GM18870 (cell line): ENCODE results near the gene OR52E4.
A peak's percentile ranks its signal among the peaks of the same experiment; 100 is the strongest.

Experiments
- ATAC-seq: cut with Tn5 transposase; IDR thresholded peaks from one replicate; pipeline ENCODE4 v1.9.1; 2021; ENCODE audit warnings: moderate library complexity; ENCODE audit not compliant: unreplicated experiment

Gene OR52E4

DNA sequence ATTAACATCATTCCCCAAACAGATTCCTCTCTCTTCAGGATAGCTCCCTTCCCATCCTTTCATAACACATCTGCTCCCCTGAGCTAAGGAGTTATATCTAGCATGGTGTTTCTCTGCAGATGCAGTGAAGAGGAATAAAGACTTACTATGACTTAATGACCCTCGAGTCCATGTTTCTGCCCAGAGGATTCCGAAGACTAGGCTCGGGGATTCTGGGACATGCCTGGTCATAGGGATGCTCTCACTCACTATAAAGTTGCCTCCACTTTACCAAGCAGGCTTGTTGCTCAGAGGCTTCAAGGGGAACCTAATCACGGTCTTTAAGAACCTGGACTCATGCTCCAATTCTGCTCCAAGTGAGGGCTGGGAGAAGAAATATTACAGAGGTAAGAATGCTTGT, at the start of gene OR52E4:
TSS of gene OR52E4 (plus strand) at position 301 of the 400 bp plus-strand sequence. CDS start 3,664 bp downstream, outside the sequence.
- ATAC-seq: no peak

GRCh38 chr11:5831196-5831829, 49.1 kb upstream of the OR52E4 start:
- ATAC-seq: no peak

- ATAC-seq: no peak
Observed at GRCh38 chr11:5833446-5833845, 47.0 kb upstream of the OR52E4 start.

- no peak for ATAC-seq
Observed at GRCh38 chr11:5837695-5838094, 42.7 kb upstream of the OR52E4 start.

DNA sequence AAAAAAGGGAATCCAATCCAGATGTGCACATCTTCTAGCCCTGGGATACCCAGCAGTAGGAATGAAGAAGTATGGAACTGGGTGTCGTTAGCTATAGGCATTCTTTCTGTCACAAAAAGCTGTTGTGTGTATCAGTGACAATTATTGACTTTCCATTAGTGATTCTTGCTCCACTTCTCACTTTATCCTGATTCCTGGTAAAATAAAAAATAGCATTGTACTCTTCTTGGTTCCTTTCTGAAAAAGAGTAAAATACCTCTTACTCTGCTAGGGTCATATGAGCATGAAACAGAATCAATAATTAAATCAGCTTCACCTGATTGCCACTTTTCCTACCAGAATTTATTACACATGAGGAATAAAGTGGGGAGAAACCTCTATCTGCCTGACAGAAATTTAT, 38.6 kb upstream of the OR52E4 start, which contains the start of gene OR52E6:
TSS of gene OR52E6 (minus strand) at position 101 of the 400 bp plus-strand sequence. CDS start at position 101, 0 bp downstream.
- no peak for ATAC-seq

- ATAC-seq: no peak
Observed at GRCh38 chr11:5846701-5847100, 33.7 kb upstream of the OR52E4 start.

GRCh38 chr11:5847711-5848110, 32.7 kb upstream of the OR52E4 start:
- ATAC-seq: no peak

GRCh38 chr11:5851002-5851401, 29.4 kb upstream of the OR52E4 start:
- ATAC-seq: no peak

- no peak for ATAC-seq
Observed at GRCh38 chr11:5857590-5857989, 22.8 kb upstream of the OR52E4 start, which contains the start of gene OR52E8. OR52E8 (minus strand) TSS chr11:5857690; CDS start chr11:5857690, 0 bp downstream.

- ATAC-seq: no peak
Observed at GRCh38 chr11:5865826-5866225, 14.6 kb upstream of the OR52E4 start.

DNA sequence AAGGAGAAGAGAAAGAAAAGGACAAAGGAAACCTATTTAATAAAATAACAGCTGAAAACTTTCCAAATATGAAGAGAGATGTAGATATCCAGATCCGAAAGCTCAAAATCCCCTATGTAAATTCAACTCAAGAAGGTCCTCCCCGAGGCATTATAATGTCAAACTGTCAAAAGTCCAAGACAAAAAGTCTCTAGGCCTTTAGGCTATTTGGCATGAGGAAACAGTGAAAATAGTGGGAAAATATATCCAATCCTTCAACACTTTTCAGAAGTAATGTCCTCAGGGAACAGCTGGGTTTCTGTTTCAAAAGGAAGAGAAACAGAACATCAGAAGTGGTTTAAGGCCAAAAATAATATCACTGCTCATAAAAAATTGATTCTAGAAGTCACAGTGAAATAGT, 1.9 kb upstream of the OR52E4 start:
- no peak for ATAC-seq

GRCh38 chr11:5881756-5882155, 1.3 kb downstream of the OR52E4 start:
- no peak for ATAC-seq

DNA sequence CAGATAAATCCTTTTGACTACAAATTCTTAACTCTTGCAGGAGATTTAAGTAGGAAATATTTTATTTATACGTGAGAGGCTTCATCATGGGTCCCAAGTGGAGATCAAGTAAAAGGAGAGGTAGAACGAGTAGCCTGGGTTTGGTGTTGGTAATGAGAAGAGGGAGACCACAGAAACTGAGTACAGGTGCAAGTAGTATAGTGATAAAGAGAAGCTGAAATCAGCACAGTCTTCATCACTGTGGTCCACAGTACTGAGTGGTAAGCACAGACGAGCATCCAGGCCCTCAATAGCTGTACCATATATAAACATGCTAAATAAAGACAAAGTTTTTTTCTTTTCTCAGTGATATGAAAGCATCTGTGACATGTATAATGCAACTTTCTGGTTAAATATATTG, 6.7 kb downstream of the OR52E4 start:
- ATAC-seq: no peak

DNA sequence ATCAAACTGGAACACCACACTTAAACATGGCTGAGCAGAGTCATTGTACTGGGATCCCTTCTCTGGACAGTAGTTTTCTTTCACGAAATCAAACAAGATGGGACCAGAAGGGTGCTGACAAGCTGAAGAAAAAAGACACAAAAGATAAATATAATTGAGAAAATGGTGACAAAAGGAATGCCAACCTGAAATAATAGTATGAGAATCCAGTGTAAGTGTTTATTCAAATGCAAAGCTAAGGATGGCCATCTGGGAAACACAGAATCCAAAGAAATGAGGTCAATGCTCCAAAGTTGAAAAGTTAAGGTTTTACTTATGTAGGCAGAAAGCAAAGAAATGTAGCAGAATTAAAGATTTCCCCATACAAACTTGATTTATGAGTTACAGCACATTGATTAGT, 7.2 kb downstream of the OR52E4 start:
- ATAC-seq: no peak

DNA sequence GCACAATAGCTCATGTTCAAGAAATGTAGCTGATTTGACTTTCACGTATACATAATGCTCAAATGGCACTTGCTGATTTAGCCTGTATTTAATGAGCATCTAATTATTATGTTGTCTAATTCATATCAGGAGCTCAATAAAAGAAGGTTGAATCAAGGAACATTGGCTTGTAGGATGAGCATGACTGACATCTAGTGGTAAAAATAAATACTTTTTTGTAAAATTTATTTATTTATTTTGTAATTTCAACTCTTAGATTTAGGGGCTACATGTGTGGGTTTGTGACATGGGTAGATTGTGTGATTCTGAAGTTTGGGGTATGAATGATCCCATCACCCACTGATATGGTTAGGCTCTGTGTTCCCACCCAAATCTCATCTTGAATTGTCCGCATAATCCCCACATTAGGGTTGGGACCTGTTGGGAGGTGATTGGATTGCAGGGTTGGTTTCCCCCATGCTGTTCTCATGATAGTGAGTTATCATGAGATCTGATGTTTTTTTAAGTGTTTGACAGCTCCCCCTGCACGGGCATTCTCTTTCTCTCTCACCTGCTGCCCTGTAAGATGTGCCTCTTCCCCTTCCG, 10.9 kb downstream of the OR52E4 start:
- no peak for ATAC-seq

- ATAC-seq: no peak
Observed at GRCh38 chr11:5892908-5893307, 12.5 kb downstream of the OR52E4 start, which contains the start of gene OR52E5. OR52E5 (plus strand) TSS chr11:5893208; CDS start chr11:5900777, 7,569 bp downstream.

- no peak for ATAC-seq
Observed at GRCh38 chr11:5899534-5899933, 19.1 kb downstream of the OR52E4 start.

DNA sequence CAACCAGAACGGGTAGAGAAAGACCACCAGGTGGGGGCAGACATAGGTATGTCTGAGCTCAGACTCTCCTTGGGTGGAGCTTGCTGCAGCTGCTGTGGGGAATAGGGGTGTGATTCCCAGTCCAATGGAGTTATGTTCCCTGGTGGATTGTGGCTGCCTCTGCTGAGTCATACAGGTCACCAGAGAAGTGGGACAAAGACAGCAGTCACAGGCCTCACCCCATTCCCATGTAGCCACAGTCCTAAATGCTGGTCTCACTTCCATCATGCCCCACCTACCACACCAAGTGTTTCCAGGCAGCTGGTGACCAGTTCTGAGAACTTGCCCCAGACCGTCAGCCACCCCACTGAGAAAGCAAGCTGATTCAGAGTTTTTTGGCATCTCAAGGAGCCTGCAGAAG, 30.1 kb downstream of the OR52E4 start:
- no peak for ATAC-seq

GRCh38 chr11:5922749-5923426, 42.5 kb downstream of the OR52E4 start:
- peak; percentile 89 for ATAC-seq

- peak; percentile 57 for ATAC-seq
Observed at GRCh38 chr11:5923427-5923776, 43.0 kb downstream of the OR52E4 start.

DNA sequence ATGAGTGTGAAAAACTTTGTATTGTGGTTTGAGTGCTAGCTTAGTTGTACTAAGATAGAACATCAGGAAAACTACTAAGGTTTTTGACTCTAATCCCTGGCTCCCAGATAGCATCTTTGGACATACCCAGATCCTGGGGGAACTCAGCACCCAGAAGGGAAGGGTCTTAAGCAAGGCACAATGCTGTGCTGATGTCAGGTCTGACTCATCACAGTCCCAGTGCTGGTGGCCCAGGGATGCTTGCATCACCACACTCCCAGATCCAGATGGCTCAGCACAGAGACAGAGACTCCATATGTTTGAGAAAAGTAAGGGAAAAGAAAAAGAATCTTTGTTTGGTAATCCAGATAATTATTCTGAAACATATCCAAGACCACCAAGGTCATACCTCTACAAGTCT, 43.4 kb downstream of the OR52E4 start:
- ATAC-seq: peak; percentile 14

DNA sequence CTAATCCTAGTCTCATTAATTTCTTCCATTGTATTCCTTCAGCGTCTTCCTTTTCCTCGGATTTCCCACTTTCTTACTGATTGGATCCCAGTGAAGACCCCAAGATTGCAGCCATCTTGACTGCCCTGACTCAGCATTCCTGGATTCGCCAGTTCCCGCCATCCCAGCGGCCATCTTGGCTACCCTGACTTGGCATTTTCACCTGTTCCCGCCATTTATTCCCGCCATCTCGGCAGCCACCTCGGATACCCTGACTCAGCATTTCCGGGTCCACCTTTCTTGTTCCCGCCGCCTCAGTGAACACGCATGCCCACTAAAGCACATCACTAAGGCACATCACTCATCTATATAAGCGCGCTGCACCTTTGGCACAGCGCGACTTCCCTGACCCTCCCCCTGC, 47.8 kb downstream of the OR52E4 start:
- ATAC-seq: no peak
